AG09309 (cell line): ENCODE measurements around the gene BCCIP.

Experiments used
- DNase-seq: peaks from one replicate; pipeline ENCODE4 v3.0.0-alpha.2; 2010; ENCODE audit warnings: low read depth
- H3K4me3 ChIP-seq: 2 replicates; pipeline ENCODE4 v1.5.1; 2011; ENCODE audit warnings: mild to moderate bottlenecking, low read depth, low read length, moderate library complexity; ENCODE audit not compliant: control insufficient read depth
- CTCF ChIP-seq: IDR thresholded peaks from 2 replicates; pipeline ENCODE4 v1.5.1; 2011; ENCODE audit warnings: mild to moderate bottlenecking, low read depth, low read length, inconsistent platforms; ENCODE audit not compliant: insufficient read depth, control insufficient read depth; ENCODE audit errors: missing control alignments

BCCIP gene

GRCh38 chr10:125811251-125811650 lies 12.1 kb upstream of the BCCIP start:
- DNase-seq: peak; percentile 16

GRCh38 chr10:125812128-125812750 lies 11.1 kb upstream of the BCCIP start:
- peak; percentile 28 for DNase-seq
- H3K4me3 ChIP-seq: no peak overlapping the region
- TF ChIP-seq CTCF: no peak

More at GRCh38 chr10:125811251-125811650, 12.1 kb upstream of the BCCIP start:
- no peak overlapping the region for H3K4me3 ChIP-seq
- TF ChIP-seq CTCF: no peak

GRCh38 chr10:125815764-125816163 lies 7.6 kb upstream of the BCCIP start:
- no peak for DNase-seq
- no peak overlapping the region for H3K4me3 ChIP-seq
- no peak for TF ChIP-seq CTCF

- no peak for TF ChIP-seq CTCF
- no peak for DNase-seq
- H3K4me3 ChIP-seq: no peak overlapping the region
These were observed 6.8 kb upstream of the BCCIP start for GRCh38 chr10:125816548-125816947.

- TF ChIP-seq CTCF: no peak
- no peak overlapping the region for H3K4me3 ChIP-seq
- no peak for DNase-seq
These were observed 5.9 kb upstream of the BCCIP start for GRCh38 chr10:125817337-125817946.

GRCh38 chr10:125820701-125821100 lies 2.6 kb upstream of the BCCIP start:
- no peak overlapping the region for H3K4me3 ChIP-seq
- DNase-seq: no peak
- no peak for TF ChIP-seq CTCF
